Measurements from ENCODE around the gene STX8.

The STX8 gene

DNA sequence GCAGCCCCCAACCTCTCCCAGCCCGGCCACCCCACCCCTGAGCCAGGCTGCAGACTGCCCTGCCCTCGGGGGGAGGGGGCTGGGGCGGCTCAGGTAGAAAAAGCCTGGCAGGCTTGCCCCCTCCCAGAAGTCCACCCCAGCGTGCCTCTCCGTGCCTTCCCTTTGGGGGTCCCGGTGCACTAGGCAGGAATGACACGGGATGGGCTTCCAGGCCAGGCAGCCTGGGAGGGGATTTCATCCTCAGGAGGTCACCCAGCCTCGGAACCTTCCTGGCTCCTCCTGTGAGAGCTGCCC is 369.3 kb downstream of the STX8 start:
- no peaks in the 10 kb centered on the region for H3K27me3 ChIP-seq (replicated peaks; ENCODE audit: control insufficient read depth, insufficient read depth, low read length)
- no peak for TF ChIP-seq CTCF (IDR thresholded peaks at IDR 0.05; ENCODE audit: insufficient read depth, low read length, poor library complexity, severe bottlenecking)
- no peak for DNase-seq (ENCODE audit: extremely low read depth, insufficient read length)
- no peaks in the 10 kb centered on the region for H3K36me3 ChIP-seq (ENCODE audit: control insufficient read depth, insufficient read depth, low read length)
- no peak overlapping the region for H3K4me3 ChIP-seq (replicated peaks; ENCODE audit: low read depth, low read length)

- Histone ChIP-seq H3K4me3 (replicated peaks; ENCODE audit: low read depth, low read length) (no peak overlapping the region), H3K36me3 (ENCODE audit: control insufficient read depth, insufficient read depth, low read length) (no peaks in the 10 kb centered on the region), H3K27me3 (replicated peaks; ENCODE audit: control insufficient read depth, insufficient read depth, low read length) (no peaks in the 10 kb centered on the region)
- no peak for DNase-seq (ENCODE audit: extremely low read depth, insufficient read length)
- no peak for TF ChIP-seq CTCF (IDR thresholded peaks at IDR 0.05; ENCODE audit: insufficient read depth, low read length, poor library complexity, severe bottlenecking)
Observed at GRCh38 chr17:9205520-9206409, 369.9 kb downstream of the STX8 start.

DNA sequence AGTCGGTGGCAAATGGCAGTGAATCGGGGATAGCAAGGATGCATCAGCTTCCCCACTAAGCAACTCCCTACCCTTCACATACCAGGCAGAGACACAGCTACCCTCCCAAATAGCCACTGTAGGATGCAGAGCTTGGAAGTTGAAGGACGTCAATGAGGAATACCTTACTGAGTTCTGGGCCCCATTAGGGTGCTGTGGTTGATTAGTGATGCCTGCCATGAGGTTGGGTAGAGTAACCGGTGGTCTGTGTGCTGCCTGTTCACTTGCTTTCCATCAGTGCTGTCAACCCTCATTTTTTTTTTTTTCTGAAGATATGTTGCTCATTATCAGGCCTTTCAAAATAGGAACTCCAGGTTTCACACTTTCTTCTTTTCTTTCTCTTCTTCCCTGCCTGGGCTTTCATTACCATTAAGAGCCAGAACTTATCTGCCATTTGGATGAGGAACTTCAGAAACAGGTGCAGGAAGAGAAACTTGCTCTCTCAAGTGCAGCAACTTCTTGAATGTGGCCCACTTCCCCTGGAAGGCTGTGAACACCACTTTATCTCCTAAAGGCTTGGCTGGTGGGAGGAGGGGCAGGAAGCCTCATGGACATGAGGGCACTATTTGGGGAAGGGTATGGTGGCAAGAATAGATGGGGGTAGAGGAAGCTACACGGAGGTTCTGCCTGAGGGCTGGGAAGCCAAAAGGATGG is 370.8 kb downstream of the STX8 start:
- no peak overlapping the region for H3K4me3 ChIP-seq (replicated peaks; ENCODE audit: low read depth, low read length)
- no peak for TF ChIP-seq CTCF (IDR thresholded peaks at IDR 0.05; ENCODE audit: insufficient read depth, low read length, poor library complexity, severe bottlenecking)
- no peaks in the 10 kb centered on the region for H3K36me3 ChIP-seq (ENCODE audit: control insufficient read depth, insufficient read depth, low read length)
- no peaks in the 10 kb centered on the region for H3K27me3 ChIP-seq (replicated peaks; ENCODE audit: control insufficient read depth, insufficient read depth, low read length)
- no peak for DNase-seq (ENCODE audit: extremely low read depth, insufficient read length)

DNA sequence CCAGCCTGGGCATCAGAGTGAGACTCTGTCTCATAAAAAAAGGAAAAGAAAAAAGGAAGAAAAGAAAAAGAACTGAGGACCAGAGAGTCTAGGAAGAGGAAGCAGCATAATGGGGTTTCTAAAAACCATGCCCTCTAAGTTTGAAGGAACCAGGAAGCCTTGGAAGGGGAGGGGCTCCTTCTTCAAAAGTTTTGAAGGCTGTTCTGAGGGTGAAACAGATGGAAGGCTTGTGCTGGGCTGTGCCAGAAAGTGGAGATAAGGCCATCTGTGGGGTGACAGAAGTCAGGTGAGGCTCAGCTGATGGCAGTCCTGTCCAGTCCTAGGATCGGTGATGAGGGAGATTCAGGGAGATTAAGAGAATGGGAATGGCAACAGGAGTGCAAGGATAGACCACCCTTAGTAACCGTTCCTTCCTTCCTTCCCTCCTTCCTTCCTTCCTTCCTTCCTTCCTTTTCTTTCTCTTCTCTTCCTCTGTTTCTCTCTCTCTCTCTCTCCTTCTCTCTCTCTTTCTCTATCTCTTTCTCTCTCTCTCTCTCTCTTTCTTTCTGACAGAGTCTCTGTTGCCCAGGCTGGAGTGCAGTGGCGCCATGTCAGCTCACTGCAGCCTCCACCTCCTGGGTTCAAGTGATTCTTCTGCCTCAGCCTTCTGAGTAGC is 371.7 kb downstream of the STX8 start:
- no peak for DNase-seq (ENCODE audit: extremely low read depth, insufficient read length)

DNA sequence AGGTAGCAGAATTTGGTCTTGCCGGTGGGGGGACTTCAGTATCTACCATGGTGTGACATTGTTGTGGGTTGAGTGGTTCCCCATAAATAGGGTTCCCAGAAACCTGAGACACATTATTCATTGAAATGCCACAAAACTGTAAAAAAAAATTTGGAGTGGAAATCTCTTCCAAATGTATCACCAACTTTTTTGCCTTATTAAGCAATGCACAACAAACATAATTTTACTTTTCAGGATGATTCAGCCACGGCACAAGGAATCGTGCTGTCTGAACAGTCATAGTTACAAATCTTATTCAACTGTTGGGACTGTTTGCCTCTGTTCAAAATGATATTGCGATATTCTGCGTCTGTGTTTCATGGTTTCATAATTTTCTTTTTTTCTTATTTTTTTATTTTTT is 373.1 kb downstream of the STX8 start:
- no peak for TF ChIP-seq CTCF (IDR thresholded peaks at IDR 0.05; ENCODE audit: insufficient read depth, low read length, poor library complexity, severe bottlenecking)
- H3K27me3 ChIP-seq (replicated peaks; ENCODE audit: control insufficient read depth, insufficient read depth, low read length): no peaks in the 10 kb centered on the region
- no peak overlapping the region for H3K4me3 ChIP-seq (replicated peaks; ENCODE audit: low read depth, low read length)
- DNase-seq (ENCODE audit: extremely low read depth, insufficient read length): no peak
- H3K36me3 ChIP-seq (ENCODE audit: control insufficient read depth, insufficient read depth, low read length): no peaks in the 10 kb centered on the region

More for the DNA sequence above, 371.7 kb downstream of the STX8 start:
- no peaks in the 10 kb centered on the region for H3K27me3 ChIP-seq (replicated peaks; ENCODE audit: control insufficient read depth, insufficient read depth, low read length)
- no peak overlapping the region for H3K4me3 ChIP-seq (replicated peaks; ENCODE audit: low read depth, low read length)
- no peak for TF ChIP-seq CTCF (IDR thresholded peaks at IDR 0.05; ENCODE audit: insufficient read depth, low read length, poor library complexity, severe bottlenecking)
- H3K36me3 ChIP-seq (ENCODE audit: control insufficient read depth, insufficient read depth, low read length): no peaks in the 10 kb centered on the region
